ENCODE data around the gene IRAK1BP1.

Gene IRAK1BP1

DNA sequence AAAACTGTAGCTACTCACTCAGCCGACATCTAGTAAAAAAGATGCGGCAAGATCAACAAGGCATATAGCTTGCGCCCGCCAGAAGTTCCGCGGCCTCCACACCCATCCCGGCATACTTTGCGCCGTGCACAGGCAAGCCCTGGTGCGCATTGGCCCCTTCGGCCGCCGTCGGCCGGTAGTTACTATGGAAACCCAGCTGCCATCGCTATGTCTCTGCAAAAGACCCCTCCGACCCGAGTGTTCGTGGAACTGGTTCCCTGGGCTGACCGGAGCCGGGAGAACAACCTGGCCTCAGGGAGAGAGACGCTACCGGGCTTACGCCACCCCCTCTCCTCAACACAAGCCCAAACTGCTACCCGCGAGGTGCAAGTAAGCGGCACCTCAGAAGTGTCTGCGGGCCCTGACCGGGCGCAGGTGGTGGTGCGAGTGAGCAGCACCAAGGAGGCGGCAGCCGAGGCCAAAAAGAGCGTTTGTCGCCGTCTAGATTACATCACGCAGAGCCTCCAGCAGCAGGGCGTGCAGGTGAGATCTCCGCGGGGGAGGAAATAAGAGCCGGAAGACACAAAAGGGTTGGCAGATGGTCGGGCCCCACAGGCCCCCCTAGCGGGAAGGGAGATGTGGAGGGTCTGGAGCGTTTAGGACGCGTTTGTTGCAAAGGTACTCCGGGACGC is at the start of gene IRAK1BP1:
TSS of gene IRAK1BP1 (plus strand) at position 182 of the 671 bp plus-strand sequence. CDS start at position 208, 26 bp downstream.
- no peaks in the 10 kb centered on the region for H3K36me3 Mint-ChIP-seq (ENCODE audit: low read depth)
- H3K27me3 Mint-ChIP-seq (ENCODE audit: low read depth), result peaks cover 2% of the 10 kb centered on the region
- H3K27ac Mint-ChIP-seq, result peak within 1 kb of the TSS; percentile 95
- DNase-seq (ENCODE audit: low spot score), result peak; percentile 83
- peaks cover 27% of the 10 kb centered on the region for H3K4me1 Mint-ChIP-seq (ENCODE audit: low read depth)
- no peaks in the 10 kb centered on the region for H3K9me3 Mint-ChIP-seq
- H3K4me3 Mint-ChIP-seq, result peak within 1 kb of the TSS; percentile 96

- H3K27me3 Mint-ChIP-seq (ENCODE audit: low read depth), result no peaks in the 10 kb centered on the region
- H3K9me3 Mint-ChIP-seq, result no peaks in the 10 kb centered on the region
- no peak overlapping the region for H3K27ac Mint-ChIP-seq
- no peaks in the 10 kb centered on the region for H3K4me1 Mint-ChIP-seq (ENCODE audit: low read depth)
- DNase-seq (ENCODE audit: low spot score), result no peak
- no peak overlapping the region for H3K4me3 Mint-ChIP-seq
- no peaks in the 10 kb centered on the region for H3K36me3 Mint-ChIP-seq (ENCODE audit: low read depth)
These were observed 43.3 kb upstream of the IRAK1BP1 start for GRCh38 chr6:78824045-78824444.

DNA sequence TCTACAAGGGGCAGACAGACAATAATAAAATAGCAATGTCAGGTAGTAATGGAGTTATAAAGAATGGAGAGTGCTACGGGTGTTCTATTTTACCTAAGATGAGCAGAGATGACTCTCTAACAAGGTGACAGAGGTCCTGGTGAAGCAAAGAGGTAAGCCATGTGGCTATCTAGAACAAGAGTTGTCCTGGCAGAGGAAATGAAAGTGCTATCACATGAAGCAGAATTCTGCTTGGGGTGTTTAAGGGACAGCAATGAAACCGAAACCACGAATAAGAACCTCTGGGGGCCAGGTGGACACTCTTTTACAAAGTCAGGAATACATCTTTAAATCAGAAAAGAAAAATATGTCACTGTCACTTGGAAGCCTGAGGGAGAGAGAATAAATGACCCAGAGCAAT is 37.9 kb upstream of the IRAK1BP1 start:
- H3K4me3 Mint-ChIP-seq, result no peak overlapping the region
- H3K9me3 Mint-ChIP-seq, result no peaks in the 10 kb centered on the region
- H3K36me3 Mint-ChIP-seq (ENCODE audit: low read depth), result no peaks in the 10 kb centered on the region
- H3K27me3 Mint-ChIP-seq (ENCODE audit: low read depth), result no peaks in the 10 kb centered on the region
- no peaks in the 10 kb centered on the region for H3K4me1 Mint-ChIP-seq (ENCODE audit: low read depth)
- no peak for DNase-seq (ENCODE audit: low spot score)
- no peak overlapping the region for H3K27ac Mint-ChIP-seq

DNA sequence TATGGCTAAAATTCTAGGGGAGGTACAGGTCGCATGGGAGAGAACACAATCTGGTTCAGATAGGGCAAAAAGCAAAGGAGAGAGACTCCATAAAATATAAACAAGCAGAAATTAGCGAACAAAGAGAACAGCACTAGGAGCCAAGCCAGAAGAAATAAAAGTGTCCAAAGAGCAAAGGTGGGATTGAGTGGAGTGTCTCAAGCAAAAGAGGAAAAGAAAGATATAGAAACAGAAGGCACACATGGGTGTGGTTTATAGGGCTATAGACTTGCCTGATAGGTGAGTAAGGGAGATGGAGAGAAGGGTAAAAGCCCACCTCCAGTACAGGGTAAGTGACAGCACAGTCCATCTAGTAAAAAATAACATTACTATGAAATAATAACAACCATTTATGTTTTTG is 36.5 kb upstream of the IRAK1BP1 start:
- H3K9me3 Mint-ChIP-seq, result no peaks in the 10 kb centered on the region
- H3K36me3 Mint-ChIP-seq (ENCODE audit: low read depth), result no peaks in the 10 kb centered on the region
- H3K4me1 Mint-ChIP-seq (ENCODE audit: low read depth), result no peaks in the 10 kb centered on the region
- no peak overlapping the region for H3K27ac Mint-ChIP-seq
- no peak for DNase-seq (ENCODE audit: low spot score)
- H3K4me3 Mint-ChIP-seq, result no peak overlapping the region
- H3K27me3 Mint-ChIP-seq (ENCODE audit: low read depth), result peaks cover 2% of the 10 kb centered on the region

DNA sequence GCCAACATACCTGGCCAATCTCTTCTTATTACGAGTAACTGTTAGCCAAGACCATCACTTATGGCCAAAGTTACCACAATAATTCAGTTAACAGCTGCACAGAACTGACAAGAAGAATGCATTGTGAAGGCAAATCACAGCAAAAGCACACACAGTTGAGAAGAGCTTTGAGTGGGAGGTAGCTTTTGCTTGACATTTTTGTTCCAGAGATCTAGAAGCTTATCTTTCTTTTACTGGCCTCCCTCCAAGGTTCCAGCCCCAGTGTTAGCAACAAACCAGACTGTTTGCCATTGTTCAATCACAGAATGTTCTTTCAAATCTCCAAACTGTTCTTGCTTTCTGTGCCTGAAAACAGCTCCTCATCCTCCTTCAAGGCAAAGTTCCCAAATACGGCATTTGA is 35.9 kb upstream of the IRAK1BP1 start:
- Mint-ChIP-seq H3K27ac (no peak overlapping the region), H3K4me1 (ENCODE audit: low read depth) (no peaks in the 10 kb centered on the region), H3K36me3 (ENCODE audit: low read depth) (no peaks in the 10 kb centered on the region), H3K27me3 (ENCODE audit: low read depth) (peaks cover 2% of the 10 kb centered on the region), H3K9me3 (no peaks in the 10 kb centered on the region), H3K4me3 (no peak overlapping the region)
- DNase-seq (ENCODE audit: low spot score), result no peak

GRCh38 chr6:78832091-78832808 is 35.1 kb upstream of the IRAK1BP1 start:
- H3K9me3 Mint-ChIP-seq, result no peaks in the 10 kb centered on the region
- H3K4me3 Mint-ChIP-seq, result no peak overlapping the region
- peaks cover 2% of the 10 kb centered on the region for H3K27me3 Mint-ChIP-seq (ENCODE audit: low read depth)
- H3K4me1 Mint-ChIP-seq (ENCODE audit: low read depth), result no peaks in the 10 kb centered on the region
- H3K27ac Mint-ChIP-seq, result no peak overlapping the region
- DNase-seq (ENCODE audit: low spot score), result no peak
- no peaks in the 10 kb centered on the region for H3K36me3 Mint-ChIP-seq (ENCODE audit: low read depth)

- Mint-ChIP-seq H3K4me3 (no peak overlapping the region), H3K27me3 (ENCODE audit: low read depth) (peaks cover 4% of the 10 kb centered on the region), H3K27ac (no peak overlapping the region), H3K36me3 (ENCODE audit: low read depth) (no peaks in the 10 kb centered on the region), H3K9me3 (no peaks in the 10 kb centered on the region), H3K4me1 (ENCODE audit: low read depth) (no peaks in the 10 kb centered on the region)
- no peak for DNase-seq (ENCODE audit: low spot score)
These were observed 31.5 kb upstream of the IRAK1BP1 start for GRCh38 chr6:78835817-78836216.

DNA sequence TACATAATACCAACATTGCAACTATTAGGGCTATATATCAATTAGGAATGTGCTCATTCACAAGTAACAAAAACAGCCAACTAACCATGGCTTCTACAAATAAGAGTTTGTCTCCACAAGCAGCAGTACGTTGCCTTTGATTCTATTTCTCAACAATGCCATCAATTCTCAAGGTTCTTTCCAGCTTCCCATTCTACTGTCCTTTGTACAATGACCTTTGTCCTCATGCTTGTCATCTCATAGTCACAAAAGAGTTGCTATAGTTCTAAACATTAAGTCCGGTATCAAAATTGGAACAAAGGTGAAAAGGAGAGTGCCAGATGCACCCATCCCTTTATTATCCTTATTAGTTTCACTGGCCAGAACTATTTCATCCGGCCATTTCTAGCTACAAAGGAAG is 30.8 kb upstream of the IRAK1BP1 start:
- H3K4me1 Mint-ChIP-seq (ENCODE audit: low read depth), result no peaks in the 10 kb centered on the region
- H3K27ac Mint-ChIP-seq, result no peak overlapping the region
- no peaks in the 10 kb centered on the region for H3K9me3 Mint-ChIP-seq
- no peaks in the 10 kb centered on the region for H3K36me3 Mint-ChIP-seq (ENCODE audit: low read depth)
- H3K27me3 Mint-ChIP-seq (ENCODE audit: low read depth), result peaks cover 4% of the 10 kb centered on the region
- no peak overlapping the region for H3K4me3 Mint-ChIP-seq
- no peak for DNase-seq (ENCODE audit: low spot score)

GRCh38 chr6:78841111-78841510 is 26.2 kb upstream of the IRAK1BP1 start:
- DNase-seq (ENCODE audit: low spot score), result no peak
- H3K27ac Mint-ChIP-seq, result no peak overlapping the region
- no peaks in the 10 kb centered on the region for H3K36me3 Mint-ChIP-seq (ENCODE audit: low read depth)
- no peaks in the 10 kb centered on the region for H3K9me3 Mint-ChIP-seq
- no peaks in the 10 kb centered on the region for H3K4me1 Mint-ChIP-seq (ENCODE audit: low read depth)
- no peak overlapping the region for H3K4me3 Mint-ChIP-seq
- peaks cover 5% of the 10 kb centered on the region for H3K27me3 Mint-ChIP-seq (ENCODE audit: low read depth)

DNA sequence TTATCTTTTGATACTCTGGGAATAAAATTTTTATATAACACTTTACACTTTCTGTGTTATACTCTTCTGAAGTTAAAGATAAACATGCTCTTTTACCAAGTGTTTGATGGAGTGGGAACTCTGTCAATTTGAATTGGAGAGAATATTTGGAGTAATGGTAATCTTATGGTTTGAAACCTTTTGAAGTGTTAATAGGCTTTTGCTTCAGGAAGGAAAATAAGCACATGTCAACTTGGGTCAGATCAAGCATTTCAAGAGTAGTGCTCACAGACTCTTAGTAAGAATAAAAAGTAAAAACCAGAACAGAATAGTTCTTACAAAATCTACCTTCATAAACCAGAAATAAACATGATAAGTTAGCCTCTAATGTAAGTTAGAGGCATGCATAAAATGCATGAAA is 24.4 kb upstream of the IRAK1BP1 start:
- no peaks in the 10 kb centered on the region for H3K9me3 Mint-ChIP-seq
- H3K36me3 Mint-ChIP-seq (ENCODE audit: low read depth), result no peaks in the 10 kb centered on the region
- peaks cover 6% of the 10 kb centered on the region for H3K27me3 Mint-ChIP-seq (ENCODE audit: low read depth)
- no peaks in the 10 kb centered on the region for H3K4me1 Mint-ChIP-seq (ENCODE audit: low read depth)
- no peak overlapping the region for H3K27ac Mint-ChIP-seq
- no peak overlapping the region for H3K4me3 Mint-ChIP-seq
- DNase-seq (ENCODE audit: low spot score), result no peak

GRCh38 chr6:78844899-78845298 is 22.5 kb upstream of the IRAK1BP1 start:
- no peaks in the 10 kb centered on the region for H3K9me3 Mint-ChIP-seq
- no peaks in the 10 kb centered on the region for H3K4me1 Mint-ChIP-seq (ENCODE audit: low read depth)
- H3K27me3 Mint-ChIP-seq (ENCODE audit: low read depth), result peaks cover 4% of the 10 kb centered on the region
- no peaks in the 10 kb centered on the region for H3K36me3 Mint-ChIP-seq (ENCODE audit: low read depth)
- no peak overlapping the region for H3K4me3 Mint-ChIP-seq
- no peak overlapping the region for H3K27ac Mint-ChIP-seq
- DNase-seq (ENCODE audit: low spot score), result no peak

DNA sequence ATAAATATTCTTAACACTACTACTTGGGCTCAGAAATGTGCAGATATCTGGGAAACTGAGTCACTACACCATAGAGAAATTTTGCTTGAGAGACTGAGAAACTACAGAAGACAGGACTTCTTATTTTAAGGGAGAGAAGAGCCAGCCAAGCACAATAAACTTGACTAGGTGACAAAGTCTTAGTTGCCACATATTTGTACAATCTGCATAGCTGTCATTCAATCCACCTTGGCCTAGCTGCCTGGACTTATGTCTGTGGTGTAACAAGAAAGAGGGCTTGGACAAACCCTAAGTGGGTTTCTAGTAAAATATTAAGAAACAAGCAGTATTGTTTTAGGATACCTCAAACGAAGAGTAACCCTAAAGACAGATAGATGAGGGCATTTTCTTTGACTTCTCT is 21.8 kb upstream of the IRAK1BP1 start:
- no peak for DNase-seq (ENCODE audit: low spot score)
- Mint-ChIP-seq H3K9me3 (no peaks in the 10 kb centered on the region), H3K36me3 (ENCODE audit: low read depth) (no peaks in the 10 kb centered on the region), H3K4me1 (ENCODE audit: low read depth) (no peaks in the 10 kb centered on the region), H3K27ac (no peak overlapping the region), H3K4me3 (no peak overlapping the region), H3K27me3 (ENCODE audit: low read depth) (peaks cover 4% of the 10 kb centered on the region)

DNA sequence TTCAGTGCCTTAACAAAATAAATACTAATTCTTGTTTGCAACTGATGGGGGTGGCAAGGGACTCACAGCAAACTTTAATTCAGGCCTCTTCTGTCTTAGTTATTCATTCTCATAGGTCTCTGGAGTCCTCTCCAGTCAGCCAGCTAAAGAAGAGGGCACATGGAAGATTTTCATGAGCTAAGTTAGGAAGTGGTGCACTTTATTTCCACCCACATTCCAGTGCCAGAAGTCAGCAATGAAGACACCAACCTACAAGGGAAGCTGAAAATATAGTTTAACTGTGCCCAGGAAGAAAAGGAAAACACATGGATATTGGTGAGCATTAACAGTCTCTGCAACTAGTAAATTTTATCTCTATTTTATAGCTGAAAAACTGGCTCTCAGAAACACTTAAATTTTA is 16.7 kb upstream of the IRAK1BP1 start:
- no peaks in the 10 kb centered on the region for H3K36me3 Mint-ChIP-seq (ENCODE audit: low read depth)
- no peak for DNase-seq (ENCODE audit: low spot score)
- H3K27ac Mint-ChIP-seq, result no peak overlapping the region

DNA sequence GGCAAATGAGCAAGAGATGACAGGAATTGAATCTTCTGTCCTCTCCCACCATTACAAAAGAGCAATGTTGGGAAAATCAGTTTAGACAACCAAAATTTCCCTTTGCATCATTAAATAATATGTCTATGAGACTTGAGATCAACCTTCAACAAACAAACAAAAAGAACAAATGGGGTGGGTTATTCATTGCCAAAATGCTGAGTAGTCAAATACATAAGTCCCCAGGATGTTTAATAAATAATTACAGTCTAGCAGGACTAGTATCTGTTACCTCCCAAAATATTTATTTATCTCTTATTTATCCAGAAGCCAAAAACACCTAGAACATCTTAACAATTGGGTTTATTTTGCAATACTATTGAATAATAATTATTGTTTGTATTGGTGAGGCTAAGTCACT is 16.2 kb upstream of the IRAK1BP1 start:
- peaks cover 2% of the 10 kb centered on the region for H3K27me3 Mint-ChIP-seq (ENCODE audit: low read depth)
- H3K27ac Mint-ChIP-seq, result no peak overlapping the region
- H3K4me1 Mint-ChIP-seq (ENCODE audit: low read depth), result no peaks in the 10 kb centered on the region
- no peak for DNase-seq (ENCODE audit: low spot score)
- H3K4me3 Mint-ChIP-seq, result no peak overlapping the region
- no peaks in the 10 kb centered on the region for H3K36me3 Mint-ChIP-seq (ENCODE audit: low read depth)
- no peaks in the 10 kb centered on the region for H3K9me3 Mint-ChIP-seq

More for the DNA sequence above, 16.7 kb upstream of the IRAK1BP1 start:
- Mint-ChIP-seq H3K27me3 (ENCODE audit: low read depth) (peaks cover 2% of the 10 kb centered on the region), H3K4me1 (ENCODE audit: low read depth) (no peaks in the 10 kb centered on the region), H3K4me3 (no peak overlapping the region), H3K9me3 (no peaks in the 10 kb centered on the region)

GRCh38 chr6:78854546-78854945 is 12.8 kb upstream of the IRAK1BP1 start:
- H3K36me3 Mint-ChIP-seq (ENCODE audit: low read depth), result no peaks in the 10 kb centered on the region
- no peaks in the 10 kb centered on the region for H3K27me3 Mint-ChIP-seq (ENCODE audit: low read depth)
- no peak overlapping the region for H3K4me3 Mint-ChIP-seq
- H3K4me1 Mint-ChIP-seq (ENCODE audit: low read depth), result no peaks in the 10 kb centered on the region
- DNase-seq (ENCODE audit: low spot score), result no peak
- no peaks in the 10 kb centered on the region for H3K9me3 Mint-ChIP-seq
- no peak overlapping the region for H3K27ac Mint-ChIP-seq
